Naive thymus-derived CD4-positive, alpha-beta T cell (primary cell): Measurements from ENCODE around the gene DGKK. TPM values are rescaled to one million over a fixed set of nuclear protein-coding genes. Genes with fewer than 3 reads are reported as not detected.

Experiments
- ATAC-seq: fragments of 150-1000 bp; cut with Tn5 transposase; 2 replicates; pipeline ENCODE4 v1.10.0; 2021; ENCODE audit warnings: mild to moderate bottlenecking, moderate library complexity
- CTCF ChIA-PET: fragments of 350-600 bp; sonication (Branson Sonifier 250); formaldehyde crosslinking; loops from one replicate; lab custom pipeline; 2021; ENCODE audit warnings: antibody characterized with exemption; lab: Charles Lee
- POLR2A ChIA-PET: fragments of 350-600 bp; sonication (Branson Sonifier 250); formaldehyde crosslinking; loops from one replicate; lab custom pipeline; 2021; ENCODE audit warnings: antibody characterized with exemption, inconsistent platforms; lab: Charles Lee
- DNase-seq, 9 donors: peaks; one replicate each; pipeline versions ENCODE4 v3.0.0 to v3.0.0-alpha.2; 2020 to 2022; ENCODE audit warnings: mixed read lengths in 1 of 9
- H3K27ac ChIP-seq: one replicate; pipeline ENCODE4 v1.7.0; 2013; ENCODE audit warnings: mild to moderate bottlenecking, low read depth, low read length, moderate library complexity
- H3K27me3 ChIP-seq, 2 donors: one replicate each; pipeline ENCODE4 v1.7.0; 2013; ENCODE audit warnings: low read length in 2 of 2, mild to moderate bottlenecking in 2 of 2, moderate library complexity in 2 of 2; ENCODE audit not compliant: control insufficient read depth in 2 of 2, insufficient read depth in 2 of 2
- H3K36me3 ChIP-seq, 3 experiments: 1 replicate in 2 of 3; 2 replicates in 1 of 3; pipeline ENCODE4 v1.7.0; 2013; ENCODE audit warnings: low read length in 3 of 3, mild to moderate bottlenecking in 3 of 3, moderate library complexity in 1 of 3; ENCODE audit not compliant: insufficient read depth in 3 of 3, control insufficient read depth in 2 of 3
- H3K4me1 ChIP-seq, 2 donors: one replicate each; pipeline ENCODE4 v1.7.0; 2013; ENCODE audit warnings: low read length in 2 of 2, mild to moderate bottlenecking in 2 of 2, moderate library complexity in 1 of 2; ENCODE audit not compliant: control insufficient read depth in 2 of 2, insufficient read depth in 2 of 2
- H3K4me3 ChIP-seq: 2 replicates; pipeline ENCODE4 v1.7.0; 2013; ENCODE audit warnings: mild to moderate bottlenecking, low read length
- H3K9me3 ChIP-seq, 3 experiments: 1 replicate in 2 of 3; 2 replicates in 1 of 3; pipeline ENCODE4 v1.7.0; 2013; ENCODE audit warnings: low read length in 3 of 3; ENCODE audit not compliant: control insufficient read depth in 2 of 3
- H3K27ac Mint-ChIP-seq, 9 donors: one replicate each; pipeline ENCODE4 v1.8.0; 2020 to 2022; ENCODE audit warnings: mixed read lengths in 9 of 9, mild to moderate bottlenecking in 8 of 9, moderate library complexity in 5 of 9, inconsistent platforms in 2 of 9
- H3K27me3 Mint-ChIP-seq, 5 donors: one replicate each; pipeline ENCODE4 v1.8.0; 2021 to 2022; ENCODE audit warnings: mixed read lengths in 5 of 5, mild to moderate bottlenecking in 1 of 5
- H3K36me3 Mint-ChIP-seq, 5 donors: one replicate each; pipeline ENCODE4 v1.8.0; 2020 to 2022; ENCODE audit warnings: mixed read lengths in 5 of 5, mild to moderate bottlenecking in 3 of 5, inconsistent platforms in 1 of 5
- H3K4me1 Mint-ChIP-seq, 7 donors: one replicate each; pipeline ENCODE4 v1.8.0; 2020 to 2022; ENCODE audit warnings: mixed read lengths in 7 of 7, mild to moderate bottlenecking in 3 of 7, inconsistent platforms in 1 of 7
- H3K4me3 Mint-ChIP-seq, 10 donors: one replicate each; pipeline ENCODE4 v1.8.0; 2020 to 2022; ENCODE audit warnings: mild to moderate bottlenecking in 10 of 10, mixed read lengths in 10 of 10, moderate library complexity in 6 of 10, inconsistent platforms in 2 of 10
- H3K9me3 Mint-ChIP-seq, 11 donors: one replicate each; pipeline ENCODE4 v1.8.0; 2020 to 2022; ENCODE audit warnings: mixed read lengths in 11 of 11, mild to moderate bottlenecking in 4 of 11, inconsistent platforms in 1 of 11, moderate library complexity in 1 of 11
- intact Hi-C, 2 donors: fragments of 100-400 bp; cut with micrococcal nuclease; formaldehyde crosslinking; loops; one replicate each; pipeline ENCODE4 v1.15.1; 2023
- polyA plus RNA-seq, 2 donors: library from polyadenylated mRNA; unstranded; fragments of 300-500 nt; fragmentation: Illumina TruSeq; gene quantifications; one replicate each; pipeline ENCODE4 v1.2.3, GENCODE V29; 2021
- total RNA-seq, 6 experiments: library from RNA in 5 of 6; stranded (reverse) in 5 of 6; gene quantifications; 1 replicate in 5 of 6; 2 replicates in 1 of 6; pipeline ENCODE4 v1.2.3 and lab custom pipeline; 2021 to 2026

The DGKK gene
- total and polyA plus RNA-seq, 7 experiments from 2014 or later, result 0.11 to 0.96 TPM; not detected in 5

DNA sequence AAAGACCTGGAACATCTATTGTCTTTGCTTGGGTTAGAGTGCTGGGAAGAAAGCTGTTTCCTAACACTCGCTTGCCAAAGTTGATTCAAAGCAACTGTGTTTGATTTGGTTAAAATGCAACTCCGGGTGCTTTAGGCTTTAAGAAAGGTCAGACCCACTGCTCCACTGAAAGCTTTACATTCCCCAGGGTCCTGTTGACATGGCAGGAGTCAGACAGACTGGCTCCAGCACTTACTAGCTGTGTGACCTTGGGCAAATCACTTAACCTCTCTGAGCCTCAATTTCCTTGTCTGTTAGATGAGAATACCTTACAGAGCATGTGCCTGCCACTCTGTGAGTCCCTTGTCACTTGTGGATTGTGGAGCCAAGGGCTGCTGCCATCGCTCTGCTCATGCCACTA is 39.0 kb downstream of the DGKK start:
- peaks cover 0 to 3% (median 0%) of the 10 kb centered on the region in 5 donors for H3K36me3 Mint-ChIP-seq
- Histone ChIP-seq H3K36me3 (no peaks in the 10 kb centered on the region), H3K9me3 (no peaks in the 10 kb centered on the region), H3K27me3 (no peaks in the 10 kb centered on the region), H3K4me3 (no peak overlapping the region), H3K4me1 (no peaks in the 10 kb centered on the region), H3K27ac (no peak overlapping the region)
- H3K9me3 Mint-ChIP-seq, result no peaks in the 10 kb centered on the region
- no peak for DNase-seq
- peaks cover 0 to 5% (median 3%) of the 10 kb centered on the region in 5 donors for H3K27me3 Mint-ChIP-seq
- ChIA-PET CTCF (no interaction called here), POLR2A (no interaction called here)
- no peaks in the 10 kb centered on the region for H3K4me1 Mint-ChIP-seq
- ATAC-seq, result no peak
- no peak overlapping the region for H3K4me3 Mint-ChIP-seq
- H3K27ac Mint-ChIP-seq, result no peak overlapping the region
- intact Hi-C loops, result no loop called here

DNA sequence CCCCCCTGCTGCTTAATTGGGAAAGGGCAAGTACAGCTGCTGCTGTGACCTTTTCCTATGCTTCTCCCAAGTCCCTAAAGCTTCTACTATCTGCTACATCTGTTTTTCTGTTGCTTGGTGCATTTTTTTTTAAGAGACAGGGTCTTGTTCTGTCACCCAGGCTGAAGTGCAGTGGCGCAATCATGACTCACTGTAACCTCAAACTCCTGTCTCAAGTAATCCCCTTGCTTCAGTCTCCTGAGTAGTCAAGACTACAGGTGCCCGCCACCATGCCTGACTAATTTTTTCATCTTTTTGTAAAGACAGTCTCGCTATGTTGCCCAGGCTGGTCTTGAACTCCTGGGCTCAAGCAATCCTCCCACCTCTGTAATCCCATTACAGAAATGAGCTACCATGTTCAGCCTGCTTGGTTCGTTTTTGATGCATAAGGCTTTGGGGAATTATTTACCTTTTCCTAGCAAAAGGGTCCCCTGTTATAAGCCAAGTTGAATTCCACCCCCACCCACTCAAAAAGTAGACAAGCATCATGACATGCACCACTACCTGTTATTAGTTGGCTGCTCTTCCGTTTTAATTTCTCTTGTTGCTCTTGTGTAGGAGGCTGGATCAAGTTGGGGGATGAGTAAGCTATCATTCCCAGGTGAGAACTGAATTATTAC is 39.6 kb downstream of the DGKK start:
- peaks cover 0 to 3% (median 0%) of the 10 kb centered on the region in 5 donors for H3K36me3 Mint-ChIP-seq
- no peaks in the 10 kb centered on the region for H3K27me3 ChIP-seq
- H3K4me3 Mint-ChIP-seq, result no peak overlapping the region
- ChIA-PET POLR2A (no interaction called here), CTCF (no interaction called here)
- no peak overlapping the region for H3K27ac ChIP-seq
- DNase-seq (no peak), ATAC-seq (no peak)
- H3K4me3 ChIP-seq, result no peak overlapping the region
- no peaks in the 10 kb centered on the region for H3K9me3 Mint-ChIP-seq
- peaks cover 0 to 8% (median 3%) of the 10 kb centered on the region in 5 donors for H3K27me3 Mint-ChIP-seq
- H3K4me1 Mint-ChIP-seq, result no peaks in the 10 kb centered on the region
- no peak overlapping the region for H3K27ac Mint-ChIP-seq
- intact Hi-C loops, result no loop called here
- H3K9me3 ChIP-seq, result no peaks in the 10 kb centered on the region
- no peaks in the 10 kb centered on the region for H3K36me3 ChIP-seq
- H3K4me1 ChIP-seq, result no peaks in the 10 kb centered on the region

DNA sequence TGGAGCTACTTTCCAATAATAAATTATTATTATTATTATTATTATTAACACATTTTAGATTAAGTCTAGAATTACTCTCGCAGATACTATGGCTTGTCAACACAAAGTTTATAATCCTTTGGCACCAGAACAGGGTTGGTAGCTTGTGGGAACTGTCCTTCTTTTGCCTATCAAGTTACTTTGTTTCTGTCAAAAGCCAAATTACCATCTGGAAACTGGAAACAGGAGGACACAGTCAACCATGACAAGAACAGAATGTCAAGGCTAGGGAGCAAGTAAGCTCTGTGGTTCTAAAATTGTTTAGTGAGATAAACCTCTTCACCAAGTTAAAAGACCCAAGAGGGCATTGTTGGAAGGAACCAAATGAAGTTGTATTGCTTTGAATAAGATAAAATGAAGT is 42.5 kb downstream of the DGKK start:
- ATAC-seq, result no peak
- peaks cover 0 to 10% (median 3%) of the 10 kb centered on the region in 5 donors for H3K27me3 Mint-ChIP-seq
- Histone ChIP-seq H3K4me3 (no peak overlapping the region), H3K27me3 (no peaks in the 10 kb centered on the region), H3K36me3 (no peaks in the 10 kb centered on the region), H3K9me3 (no peaks in the 10 kb centered on the region), H3K27ac (no peak overlapping the region), H3K4me1 (no peaks in the 10 kb centered on the region)
- POLR2A ChIA-PET, result no interaction called here
- no peak overlapping the region for H3K27ac Mint-ChIP-seq
- no peaks in the 10 kb centered on the region for H3K4me1 Mint-ChIP-seq
- H3K9me3 Mint-ChIP-seq, result no peaks in the 10 kb centered on the region
- H3K36me3 Mint-ChIP-seq, result no peaks in the 10 kb centered on the region
- intact Hi-C loops, result no loop called here
- CTCF ChIA-PET, result no interaction called here
- DNase-seq, result no peak
- no peak overlapping the region for H3K4me3 Mint-ChIP-seq

DNA sequence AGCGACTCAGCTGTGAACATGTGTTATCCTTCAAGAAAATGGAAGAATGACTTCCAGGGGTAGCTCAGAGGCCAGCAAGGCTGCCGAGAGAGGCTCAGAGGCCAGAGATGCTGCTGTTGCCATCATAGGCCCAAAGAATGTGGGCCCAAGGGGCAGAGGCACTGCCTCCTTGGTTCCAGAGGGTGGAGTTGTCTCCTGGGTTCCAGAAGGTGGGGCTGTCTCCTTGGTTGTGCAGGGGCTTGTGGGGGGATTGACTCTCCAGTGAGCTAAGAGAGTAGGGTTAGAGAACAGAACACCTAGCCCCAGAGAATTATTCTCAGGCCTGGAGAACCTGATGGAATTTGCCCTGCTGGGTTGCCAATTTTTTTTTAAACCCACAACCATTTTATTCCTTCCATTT is 62.6 kb downstream of the DGKK start:
- no peaks in the 10 kb centered on the region for H3K9me3 ChIP-seq
- no peaks in the 10 kb centered on the region for H3K4me1 Mint-ChIP-seq
- CTCF ChIA-PET, result no interaction called here
- no peaks in the 10 kb centered on the region for H3K36me3 ChIP-seq
- H3K27ac Mint-ChIP-seq, result no peak overlapping the region
- H3K36me3 Mint-ChIP-seq, result no peaks in the 10 kb centered on the region
- peaks cover 0 to 7% (median 0%) of the 10 kb centered on the region in 5 donors for H3K27me3 Mint-ChIP-seq
- H3K27ac ChIP-seq, result no peak overlapping the region
- H3K27me3 ChIP-seq, result no peaks in the 10 kb centered on the region
- DNase-seq (no peak), ATAC-seq (no peak)
- no peaks in the 10 kb centered on the region for H3K4me1 ChIP-seq
- no peak overlapping the region for H3K4me3 ChIP-seq
- peaks cover 0 to 5% (median 0%) of the 10 kb centered on the region in 11 donors for H3K9me3 Mint-ChIP-seq
- intact Hi-C loops, result no loop called here
- no peak overlapping the region for H3K4me3 Mint-ChIP-seq
- POLR2A ChIA-PET, result no interaction called here

DNA sequence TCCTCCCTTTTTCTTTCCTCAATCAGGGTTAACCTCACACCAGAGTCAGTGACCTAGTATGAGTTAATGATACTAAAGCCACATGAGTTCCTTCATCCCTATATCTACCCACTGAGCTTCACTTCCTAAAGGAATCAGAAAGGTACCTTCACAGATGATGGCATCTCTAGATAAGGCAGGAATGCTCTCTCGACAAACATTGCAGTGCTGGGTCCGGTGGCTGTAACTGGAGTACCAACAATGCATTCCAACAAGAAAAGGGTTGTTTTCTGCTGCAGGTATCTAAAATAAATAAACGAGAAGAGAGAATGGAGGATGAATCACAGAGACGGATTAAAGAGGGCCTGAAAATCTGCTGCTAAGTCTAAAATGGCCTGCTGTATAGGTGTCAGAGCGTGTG is 66.7 kb downstream of the DGKK start:
- Histone ChIP-seq H3K36me3 (no peaks in the 10 kb centered on the region), H3K4me1 (no peaks in the 10 kb centered on the region), H3K27me3 (no peaks in the 10 kb centered on the region), H3K4me3 (no peak overlapping the region), H3K9me3 (no peaks in the 10 kb centered on the region), H3K27ac (no peak overlapping the region)
- intact Hi-C loops, result no loop called here
- Mint-ChIP-seq H3K36me3 (no peaks in the 10 kb centered on the region), H3K9me3 (peaks cover 0 to 5% (median 0%) of the 10 kb centered on the region in 11 donors), H3K27ac (no peak overlapping the region), H3K4me3 (no peak overlapping the region), H3K4me1 (no peaks in the 10 kb centered on the region), H3K27me3 (peaks cover 0 to 5% (median 0%) of the 10 kb centered on the region in 5 donors)
- POLR2A ChIA-PET, result no interaction called here
- CTCF ChIA-PET, result no interaction called here
- ATAC-seq (no peak), DNase-seq (no peak)

DNA sequence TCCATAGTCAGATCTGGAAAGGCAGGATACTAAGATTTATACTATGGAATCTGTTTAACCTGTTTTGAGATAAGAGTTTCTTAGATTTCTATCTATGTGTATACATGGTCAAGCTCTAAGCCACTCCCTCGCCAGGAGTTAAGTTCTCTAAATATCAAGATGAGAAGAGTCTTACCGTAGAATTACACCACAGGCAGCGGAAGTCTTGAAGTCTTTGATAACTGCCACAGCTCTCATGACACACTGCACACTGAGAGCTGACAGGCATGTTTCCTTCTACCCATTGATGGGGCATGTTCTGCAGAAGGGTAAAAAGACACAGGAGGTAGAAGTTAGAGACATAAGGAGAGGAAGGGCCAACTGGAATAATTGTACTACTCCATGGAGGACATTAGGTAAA is 67.7 kb downstream of the DGKK start:
- no peaks in the 10 kb centered on the region for H3K36me3 ChIP-seq
- intact Hi-C loops, result no loop called here
- ChIA-PET CTCF (interaction anchor here (0.6 kb wide), 1 partner anchor 36 kb away, joined by 3 read pairs; no protein-coding TSS in a partner anchor), POLR2A (no interaction called here)
- H3K27me3 ChIP-seq, result no peaks in the 10 kb centered on the region
- Mint-ChIP-seq H3K36me3 (no peaks in the 10 kb centered on the region), H3K4me1 (no peaks in the 10 kb centered on the region), H3K27ac (no peak overlapping the region), H3K27me3 (peaks cover 0 to 3% (median 0%) of the 10 kb centered on the region in 5 donors), H3K4me3 (no peak overlapping the region), H3K9me3 (peaks cover 0 to 5% (median 0%) of the 10 kb centered on the region in 11 donors)
- H3K4me3 ChIP-seq, result no peak overlapping the region
- H3K4me1 ChIP-seq, result no peaks in the 10 kb centered on the region
- DNase-seq (no peak), ATAC-seq (no peak)
- H3K27ac ChIP-seq, result no peak overlapping the region
- H3K9me3 ChIP-seq, result no peaks in the 10 kb centered on the region

DNA sequence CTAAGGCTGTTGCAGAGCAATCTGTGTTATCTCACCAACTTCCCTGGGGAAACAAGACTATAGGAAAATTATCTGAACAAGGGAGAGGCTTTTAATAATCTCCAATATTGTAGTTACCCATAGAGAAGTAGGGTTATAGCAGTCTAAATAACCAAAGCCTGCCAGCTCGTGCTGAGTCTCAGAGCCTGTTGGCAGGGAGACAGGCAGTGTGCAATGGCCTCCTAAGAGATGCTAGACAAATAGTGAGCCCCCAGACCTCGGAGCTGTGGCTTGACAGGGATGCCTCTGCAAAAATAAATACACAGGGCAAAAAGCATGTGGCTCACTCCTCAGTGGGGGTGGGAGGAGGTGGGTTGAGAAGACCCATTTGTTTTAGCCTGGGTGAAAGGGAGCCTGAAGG is 76.7 kb downstream of the DGKK start:
- Histone ChIP-seq H3K27ac (no peak overlapping the region), H3K9me3 (no peaks in the 10 kb centered on the region), H3K27me3 (no peaks in the 10 kb centered on the region), H3K4me1 (no peaks in the 10 kb centered on the region), H3K36me3 (no peaks in the 10 kb centered on the region), H3K4me3 (no peak overlapping the region)
- ATAC-seq (no peak), DNase-seq (no peak)
- Mint-ChIP-seq H3K27me3 (peaks cover 0 to 15% (median 4%) of the 10 kb centered on the region in 5 donors), H3K9me3 (peaks cover 0 to 2% (median 0%) of the 10 kb centered on the region in 11 donors), H3K4me3 (no peak overlapping the region), H3K36me3 (no peaks in the 10 kb centered on the region), H3K4me1 (no peaks in the 10 kb centered on the region), H3K27ac (no peak overlapping the region)
- CTCF ChIA-PET, result no interaction called here
- intact Hi-C loops, result no loop called here
- POLR2A ChIA-PET, result no interaction called here
